Heart right ventricle (tissue), 16 donors: ENCODE results near the gene LTF. TPM values are rescaled to one million over a fixed set of nuclear protein-coding genes. Genes with fewer than 3 reads are reported as not detected.
"Not testable (repeated sequence)": the region's sequence is repeated elsewhere in the genome, so short reads cannot be mapped to it uniquely, and the experiment has no call there.

ENCODE experiments used
- ATAC-seq, 8 donors: fragments of 200-7000 bp; cut with Tn5 transposase; one replicate each; pipeline ENCODE4 v1.9.1; 2020; ENCODE audit warnings: mild to moderate bottlenecking in 8 of 8, moderate library complexity in 8 of 8, moderate number of reproducible peaks in 1 of 8
- DNase-seq, 2 donors: peaks; one replicate each; pipeline ENCODE4 v3.0.0-alpha.2; 2020
- H3K27ac ChIP-seq, 10 donors: fragments of 200-600 bp; sonication (generic) in 2 of 10; one replicate each; pipeline versions ENCODE4 v1.5.0 to v1.8.0; 2020 to 2022; ENCODE audit warnings: mild to moderate bottlenecking in 3 of 10
- H3K27me3 ChIP-seq, 7 donors: fragments of 200-600 bp; one replicate each; pipeline ENCODE4 v1.8.0; 2021 to 2022; ENCODE audit warnings: mild to moderate bottlenecking in 2 of 7
- H3K36me3 ChIP-seq, 9 donors: fragments of 200-600 bp; sonication (generic) in 1 of 9; one replicate each; pipeline versions ENCODE4 v1.5.0 to v1.8.0; 2020 to 2022; ENCODE audit warnings: mild to moderate bottlenecking in 2 of 9
- H3K4me1 ChIP-seq, 9 donors: fragments of 200-600 bp; sonication (generic) in 1 of 9; one replicate each; pipeline versions ENCODE4 v1.5.0 to v1.8.0; 2020 to 2022; ENCODE audit warnings: mild to moderate bottlenecking in 4 of 9
- H3K4me3 ChIP-seq, 10 donors: fragments of 200-600 bp; sonication (generic) in 2 of 10; one replicate each; pipeline versions ENCODE4 v1.5.0 to v1.8.0; 2020 to 2022; ENCODE audit warnings: mild to moderate bottlenecking in 7 of 10, moderate library complexity in 2 of 10
- H3K9me3 ChIP-seq, 11 donors: fragments of 200-600 bp in 10 of 11; sonication (generic) in 2 of 11; one replicate each; pipeline versions ENCODE4 v1.5.0 to v1.8.0; 2013 to 2022; ENCODE audit warnings: mild to moderate bottlenecking in 2 of 11, control low read depth in 1 of 11, moderate library complexity in 1 of 11
- CTCF ChIP-seq, 9 donors: fragments of 200-600 bp; sonication (generic) in 2 of 9; IDR thresholded peaks; one replicate each; pipeline versions ENCODE4 v1.5.0 to v1.8.0; 2021 to 2022; ENCODE audit warnings: antibody characterized with exemption in 9 of 9, mild to moderate bottlenecking in 5 of 9, moderate library complexity in 1 of 9
- WGBS, 2 donors: extraction: QIAGEN DNeasy Blood & Tissue Kit; methylation state at CpG; one replicate each; pipeline ENCODE4 v1.1.7; 2013; ENCODE audit warnings: inconsistent platforms in 1 of 2; 5-methylcytosine and 5-hydroxymethylcytosine counted together
- intact Hi-C, 10 donors: fragments of 100-400 bp; cut with DNase I; formaldehyde crosslinking; loops; one replicate each; pipeline versions ENCODE4 v1.11.1 to v1.14.2; 2022
- polyA plus RNA-seq, 2 donors: library from polyadenylated mRNA; stranded (reverse); fragments of 200-250 nt; gene quantifications; one replicate each; pipeline ENCODE4 v1.2.3, GENCODE V29; 2013
- total RNA-seq, 10 donors: library from RNA; stranded (reverse); fragmentation: NEBNext Ultra II Directional in 3 of 10; extraction: Animal tissue kit (Norgen Biotek cat#: 25700) in 3 of 10; gene quantifications; one replicate each; pipeline versions ENCODE4 v1.2.1 to v1.2.4, GENCODE V29; 2021 to 2023
- donor health status: Arrhythmogenic right ventricular cardiomyopathy.
- donor health status: ischemic (EF 13 %, LVEDD 7.1; RV severe dilation, severe dysfunction).
- donor health status: healthy with polysubstance abuse.
- donor health status: DM: no; HTN: yes; CAD: no.
- donor health status: DM: no; HTN: no; CAD: no.
- donor health status: ischemic (EF 25% LVEDD 6.9; RV normal size, moderate dysfunction).
- donor health status: ischemic (EF 25% LVEDD 5.7; RV mildly dilated, moderate dysfunction).
- donor health status: healthy.
- donor health status: DM: yes; HTN: yes; CAD: no.
- donor health status: Ischemic cardiomyopathy.
- donor health status: ischemic (EF 35%, LVEDD 5.7; RV mildly dilated, moderate dysfunction).
- donor health status: nonischemic (EF 11% LVEDD 7.7; RV severe dilation, severe dysfunction).
- donor health status: DM: yes; HTN: yes; CAD: no.
- donor health status: PGD.
- donor health status: ischemic (EF 29% LVEDD 5.4; RV normal size, mild dysfunction).
- donor health status: nonischemic (EF 23%, LVEDD 6.1; RV moderate dilation, normal function).

The LTF gene
- total and polyA plus RNA-seq, 12 donors, result 1.7 to 7.7 (median 2.9) TPM

GRCh38 chr3:46497556-46498265, 33.0 kb upstream of the LTF start, which contains the start of gene RTP3:
RTP3 (plus strand) TSS chr3:46497976; CDS start chr3:46498063, 87 bp downstream.
- Histone ChIP-seq H3K4me1 (peaks cover 0 to 35% (median 11%) of the 10 kb centered on the region in 9 donors), H3K27me3 (no peaks in the 10 kb centered on the region), H3K36me3 (no peaks in the 10 kb centered on the region), H3K27ac (no peak within 1 kb of the TSS), H3K9me3 (no peaks in the 10 kb centered on the region), H3K4me3 (no peak within 1 kb of the TSS)
- TF ChIP-seq CTCF (IDR thresholded peaks at IDR 0.05), result no peak
- WGBS, 2 donors, result 80% methylated on average over 9 of the region's 9 CpGs
- DNase-seq (no peak), ATAC-seq (peak in 1 of 8 donors; percentile 20)
- intact Hi-C loops, result loop anchor here in 1 of 10 donors (5.0 kb wide), 1 partner anchor 55 kb away; no protein-coding TSS in a partner anchor

GRCh38 chr3:46496746-46497555, 32.2 kb upstream of the LTF start:
- 56 to 60% methylated on average over 9 of the region's 9 CpGs for WGBS, 2 donors
- DNase-seq (no peak), ATAC-seq (peak in 2 of 8 donors; percentile 12 to 17)
- no peak overlapping the region for H3K4me3 ChIP-seq
- peak in 6 of 9 donors; percentile 12 to 46 (median 28) for TF ChIP-seq CTCF (IDR thresholded peaks at IDR 0.05)
- no peak overlapping the region for H3K27ac ChIP-seq
- intact Hi-C loops, result loop anchor here in 1 of 10 donors (5.0 kb wide), 1 partner anchor 55 kb away; no protein-coding TSS in a partner anchor
- peaks cover 0 to 30% (median 10%) of the 10 kb centered on the region in 9 donors for H3K4me1 ChIP-seq
- H3K36me3 ChIP-seq, result no peaks in the 10 kb centered on the region
- no peaks in the 10 kb centered on the region for H3K9me3 ChIP-seq
- H3K27me3 ChIP-seq, result no peaks in the 10 kb centered on the region

- ATAC-seq, result peak in 1 of 8 donors; percentile 24
- no peak overlapping the region for H3K27ac ChIP-seq
- H3K4me3 ChIP-seq, result no peak overlapping the region
- no peaks in the 10 kb centered on the region for H3K36me3 ChIP-seq
- WGBS, 2 donors, result 73 to 80% methylated on average over 5 of the region's 5 CpGs
- TF ChIP-seq CTCF (IDR thresholded peaks at IDR 0.05), result no peak
- H3K27me3 ChIP-seq, result no peaks in the 10 kb centered on the region
- no peak for DNase-seq
- H3K9me3 ChIP-seq, result no peaks in the 10 kb centered on the region
- intact Hi-C loops, result loop anchor here in 1 of 10 donors (5.0 kb wide), 1 partner anchor 56 kb away; no protein-coding TSS in a partner anchor
- H3K4me1 ChIP-seq, result peaks cover 0 to 37% (median 11%) of the 10 kb centered on the region in 9 donors
These were observed 31.3 kb upstream of the LTF start for GRCh38 chr3:46495901-46496456.

GRCh38 chr3:46494491-46494890, 29.8 kb upstream of the LTF start:
- H3K9me3 ChIP-seq, H3K27ac ChIP-seq, DNase-seq, ATAC-seq, H3K27me3 ChIP-seq, H3K4me3 ChIP-seq, H3K36me3 ChIP-seq: not testable (repeated sequence)
- WGBS, 2 donors, result 91 to 92% methylated on average over 18 to 29 of the region's 33 CpGs
- intact Hi-C loops, result loop anchor here in 4 of 10 donors (5.0 kb wide), 2 partner anchors 58 to 63 kb away; no protein-coding TSS in a partner anchor
- peaks cover 0 to 48% (median 12%) of the 10 kb centered on the region in 9 donors for H3K4me1 ChIP-seq
